Activated T-cell treated with anti-CD3 and anti-CD28 coated beads, Interleukin-2, amount 50 U/mL, for 48 hours (primary cell): Measurements from ENCODE around the gene MYH13.
"Not testable (repeated sequence)": the region's sequence is repeated elsewhere in the genome, so short reads cannot be mapped to it uniquely, and the experiment has no call there.

Source experiments
- DNase-seq, 2 experiments: peaks; one replicate each; pipeline ENCODE4 v3.0.0-alpha.2; 2020

MYH13 gene

GRCh38 chr17:10295728-10296343 is 77.0 kb downstream of the MYH13 start:
- DNase-seq: peak; percentile 45 to 53

DNA sequence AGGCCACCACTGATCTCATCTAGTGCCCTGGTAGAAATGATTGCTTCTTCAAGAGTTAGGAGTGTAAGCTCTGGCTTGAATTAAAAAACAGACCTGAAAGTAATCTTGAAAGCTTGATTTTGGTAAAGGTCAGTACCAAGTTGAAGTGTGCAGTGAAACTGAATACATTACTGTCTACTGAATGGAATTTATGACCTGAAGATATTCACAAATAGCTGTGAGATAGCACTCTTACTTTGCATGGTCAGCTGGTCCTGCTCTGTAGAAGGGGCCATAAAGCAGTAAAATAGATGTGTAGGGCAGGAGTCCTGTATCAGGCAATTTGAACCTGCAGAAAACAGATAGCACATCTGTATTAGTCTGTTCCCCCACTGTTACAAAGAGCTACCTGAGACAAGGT is 78.6 kb downstream of the MYH13 start:
- DNase-seq: no peak

- no peak for DNase-seq
These were observed 80.5 kb downstream of the MYH13 start for GRCh38 chr17:10292057-10292937.

DNA sequence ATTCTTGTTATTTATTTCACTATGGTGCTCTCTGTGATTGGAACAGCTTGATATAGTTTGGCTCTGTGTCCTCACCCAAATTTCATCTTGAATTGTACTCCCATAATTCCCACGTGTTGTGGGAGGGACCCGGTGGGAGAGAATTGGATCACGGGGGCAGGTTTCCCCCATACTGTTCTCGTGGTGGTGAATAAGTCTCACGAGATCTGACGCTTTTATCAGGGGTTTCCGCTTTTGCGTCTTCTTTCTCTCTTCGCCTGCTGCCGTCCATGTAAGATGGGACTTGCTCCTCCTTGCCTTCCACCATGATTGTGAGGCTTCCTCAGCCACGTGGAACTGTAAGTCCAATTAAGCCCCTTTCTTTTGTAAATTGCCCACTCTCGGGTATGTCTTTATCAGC is 81.2 kb downstream of the MYH13 start:
- DNase-seq: not testable (repeated sequence)

GRCh38 chr17:10290041-10290440 is 82.8 kb downstream of the MYH13 start:
- DNase-seq: no peak

DNA sequence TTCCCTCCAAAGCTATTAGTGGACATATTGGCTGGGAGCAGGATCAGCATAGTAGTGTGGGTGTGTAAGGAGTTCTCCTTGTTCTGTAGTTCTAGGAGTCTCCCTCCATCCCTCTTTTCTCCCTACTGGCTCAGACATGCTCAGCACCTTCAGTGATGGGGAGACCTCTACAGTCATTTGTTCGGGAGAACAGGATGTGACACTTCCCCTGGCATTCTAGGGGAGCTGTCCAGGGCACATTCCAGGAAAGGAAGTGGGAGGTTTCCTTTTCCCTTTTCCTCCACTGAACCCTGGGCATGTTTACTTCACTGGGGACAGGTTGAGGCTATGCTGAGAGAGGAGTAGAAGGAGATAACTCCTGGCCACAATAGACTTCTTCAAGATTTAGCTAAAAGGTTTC is 86.5 kb downstream of the MYH13 start:
- no peak for DNase-seq

DNA sequence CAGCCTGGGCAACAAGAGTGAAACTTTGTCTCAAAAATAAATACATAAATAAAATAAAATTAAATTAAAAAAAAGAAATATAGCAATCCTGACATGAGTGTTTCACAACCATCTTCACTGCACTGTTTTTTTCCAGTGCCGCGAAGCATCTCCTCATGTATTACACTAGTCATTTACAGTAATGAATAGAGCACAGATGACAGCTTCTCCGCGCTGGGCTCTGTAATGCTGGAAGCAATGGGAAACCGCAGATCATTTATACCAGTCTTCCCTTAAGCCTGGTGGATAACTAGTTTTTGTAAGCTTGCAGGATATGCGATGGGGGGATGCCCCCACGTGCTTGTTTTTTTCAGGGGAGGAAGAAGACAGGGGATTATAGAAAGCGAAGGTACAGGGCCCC is 86.9 kb downstream of the MYH13 start:
- DNase-seq: no peak

DNA sequence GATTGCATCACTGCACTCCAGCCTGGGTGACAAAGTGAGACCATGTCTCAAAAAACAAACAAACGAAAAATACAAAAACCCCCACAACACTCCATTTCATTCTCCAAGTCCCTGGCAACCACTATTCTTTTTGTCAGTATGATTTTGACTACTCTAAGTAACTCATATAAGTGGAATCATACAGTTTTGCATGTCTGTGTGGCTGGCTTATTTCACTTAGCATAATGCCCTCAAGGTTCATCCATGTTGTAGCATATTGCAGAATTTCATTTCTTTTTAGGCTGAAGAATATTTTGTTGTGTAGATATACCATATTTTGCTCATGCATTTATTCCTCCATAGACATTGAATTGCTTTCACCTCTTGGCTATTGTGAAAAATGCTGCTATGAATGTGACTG is 92.7 kb downstream of the MYH13 start:
- no peak for DNase-seq

DNA sequence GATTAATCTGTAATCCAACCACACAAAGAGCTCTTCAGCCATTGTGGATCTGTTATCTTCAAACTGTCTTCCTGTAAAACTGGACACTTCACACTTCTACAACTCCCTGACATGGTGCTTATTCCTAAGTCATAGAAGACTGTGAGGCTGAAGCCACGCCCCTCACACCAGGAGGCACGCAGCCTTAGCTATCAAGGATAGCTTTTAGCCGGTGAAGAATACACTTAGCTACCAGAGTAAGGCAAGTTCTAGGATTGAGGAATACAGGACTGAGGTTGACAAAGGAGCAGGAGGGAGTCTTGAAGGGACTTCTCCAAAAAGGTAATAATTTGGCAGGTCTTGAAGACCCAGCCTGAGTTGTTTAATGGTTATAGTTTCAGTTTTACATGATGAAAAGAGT is 94.6 kb downstream of the MYH13 start:
- DNase-seq: no peak

- no peak for DNase-seq
These were observed 96.4 kb downstream of the MYH13 start for GRCh38 chr17:10276436-10276835.

GRCh38 chr17:10275418-10275817 is 97.4 kb downstream of the MYH13 start:
- no peak for DNase-seq

DNA sequence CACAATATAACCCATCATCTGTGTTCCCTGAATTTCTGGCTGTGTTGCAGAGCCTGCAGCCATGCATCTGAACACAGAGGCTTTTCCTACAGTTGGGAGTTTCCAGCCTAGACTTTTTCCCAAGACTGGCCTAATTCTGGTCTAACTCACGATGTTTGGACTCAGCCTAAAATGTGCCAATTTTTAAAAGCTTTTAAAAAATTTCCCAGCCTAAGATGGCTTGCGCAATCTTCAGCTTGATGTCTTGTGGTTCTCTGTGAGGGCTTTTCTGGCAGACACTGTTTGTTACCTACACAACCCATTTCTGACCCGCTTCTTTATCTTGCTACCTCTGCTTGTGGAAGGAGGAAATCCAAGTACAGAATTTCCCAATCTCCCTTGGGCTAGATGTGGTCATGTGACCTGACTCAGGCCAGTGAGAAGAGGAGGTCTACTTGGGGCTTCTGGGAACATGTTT is 101.7 kb downstream of the MYH13 start:
- no peak for DNase-seq

DNA sequence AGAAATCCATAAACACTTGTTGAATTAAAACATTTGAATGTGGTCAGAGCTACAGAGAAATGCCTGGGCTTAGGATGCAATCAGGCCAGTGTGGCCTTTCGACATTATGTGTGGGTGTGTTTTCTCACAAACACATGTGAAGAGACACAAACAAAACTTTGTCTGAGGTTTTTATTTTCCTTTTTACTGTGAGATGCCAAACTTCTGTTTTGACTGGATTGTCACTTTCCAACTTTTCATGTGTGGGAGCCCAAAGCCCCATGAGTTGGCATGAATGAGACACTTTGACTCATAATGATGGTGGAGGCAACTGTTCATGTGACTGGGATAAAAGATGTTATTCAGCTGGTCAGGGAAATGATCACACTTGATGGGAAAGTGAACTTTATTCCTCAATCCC is 102.5 kb downstream of the MYH13 start:
- no peak for DNase-seq

DNA sequence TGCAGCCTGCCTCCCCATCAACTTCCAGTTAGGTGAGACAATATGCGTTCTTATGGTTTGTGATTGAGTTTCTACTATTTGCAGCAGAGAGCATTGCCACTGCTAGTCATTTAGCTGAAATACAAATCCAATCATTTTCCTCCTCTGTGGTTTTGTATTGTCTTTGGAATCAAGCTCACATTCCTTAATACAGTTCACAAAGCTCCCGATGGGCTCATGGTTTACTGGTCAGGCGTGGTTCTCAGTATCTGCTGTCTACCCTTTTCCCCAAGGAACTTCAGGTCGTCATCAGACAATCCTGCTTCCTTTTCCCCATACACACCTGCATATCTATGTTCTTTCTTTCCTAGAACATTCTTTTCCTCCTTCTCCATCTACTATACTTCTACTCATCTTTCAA is 104.8 kb downstream of the MYH13 start:
- DNase-seq: no peak

DNA sequence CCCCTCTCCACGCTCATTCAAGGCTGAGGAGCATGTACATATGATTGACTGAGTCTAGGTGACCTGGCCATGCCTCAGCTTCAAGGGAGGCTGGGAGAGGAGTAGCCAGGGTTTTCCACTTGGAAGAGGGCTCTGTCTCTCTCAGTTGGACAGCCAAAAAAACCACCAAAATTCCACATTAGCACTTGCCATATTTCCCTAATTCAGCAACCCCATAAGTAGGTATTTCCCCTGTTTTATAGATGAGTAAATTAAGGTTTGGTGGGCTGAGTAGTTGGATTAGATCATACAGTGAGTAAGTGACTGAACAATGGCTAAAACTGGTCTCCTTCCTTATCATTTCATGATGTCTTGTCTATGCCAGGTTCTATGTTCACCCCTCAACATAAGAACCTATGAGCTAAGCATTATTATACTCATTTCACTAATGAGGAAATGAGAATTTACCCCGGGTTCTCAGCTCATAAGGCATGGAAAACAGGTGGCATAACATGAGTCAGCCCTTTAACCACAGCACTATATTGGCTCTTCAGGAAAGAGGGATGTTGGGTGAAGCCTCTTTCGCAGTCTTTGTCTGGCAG is 106.4 kb downstream of the MYH13 start:
- no peak for DNase-seq

DNA sequence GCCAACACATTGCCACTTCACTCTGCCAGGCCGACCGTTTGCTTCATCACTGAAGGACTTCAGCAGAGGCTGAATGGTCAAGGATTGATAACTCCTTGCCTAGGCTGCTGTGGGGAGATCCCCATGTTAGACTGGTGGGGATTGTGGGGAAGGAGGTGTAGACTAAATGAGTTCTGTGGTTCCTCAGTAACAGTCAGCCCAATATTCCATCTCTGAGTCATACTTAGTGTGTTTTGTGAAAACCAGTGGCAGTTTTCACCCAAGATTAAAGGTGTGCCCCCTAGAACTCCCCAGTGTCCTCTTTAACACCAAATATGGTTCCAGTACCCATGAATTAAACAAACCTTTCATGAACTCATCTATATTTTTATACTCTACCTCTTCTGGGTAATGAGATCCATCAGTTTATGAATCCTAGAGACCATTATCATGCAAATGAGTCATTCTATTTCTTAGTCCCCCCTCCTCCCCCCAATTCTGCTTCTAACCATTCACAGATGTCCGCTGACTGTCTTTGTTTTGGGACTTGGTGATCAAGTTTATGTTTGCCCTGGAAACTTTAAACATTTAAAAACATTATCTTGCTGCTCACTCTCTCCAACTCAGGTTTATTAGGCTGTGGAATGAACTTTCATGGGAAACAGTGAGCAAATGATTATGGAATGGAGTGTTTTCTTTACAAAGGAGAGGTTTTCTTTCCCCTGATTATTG is 107.6 kb downstream of the MYH13 start:
- no peak for DNase-seq

GRCh38 chr17:10264051-10264450 is 108.8 kb downstream of the MYH13 start:
- no peak for DNase-seq

DNA sequence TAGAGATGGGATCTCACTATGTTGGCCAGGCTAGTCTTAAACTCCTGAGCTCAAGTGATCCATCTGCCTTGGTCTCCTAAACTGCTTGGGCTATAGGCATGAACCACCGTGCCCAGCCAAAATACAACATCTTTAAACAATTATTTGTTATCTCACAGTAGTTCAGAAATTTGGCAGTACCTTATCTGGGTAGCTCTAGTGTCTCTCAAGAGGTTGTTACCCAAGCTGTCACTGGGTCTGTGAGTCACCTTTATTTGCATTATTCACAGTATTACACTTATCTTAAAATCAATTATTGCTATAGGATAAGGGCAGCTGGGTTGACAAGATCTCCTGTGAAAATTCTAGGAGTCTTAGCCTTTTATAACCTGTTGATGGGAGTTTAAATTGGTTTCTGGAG is 110.4 kb downstream of the MYH13 start:
- no peak for DNase-seq

GRCh38 chr17:10261098-10261497 is 111.7 kb downstream of the MYH13 start:
- no peak for DNase-seq

DNA sequence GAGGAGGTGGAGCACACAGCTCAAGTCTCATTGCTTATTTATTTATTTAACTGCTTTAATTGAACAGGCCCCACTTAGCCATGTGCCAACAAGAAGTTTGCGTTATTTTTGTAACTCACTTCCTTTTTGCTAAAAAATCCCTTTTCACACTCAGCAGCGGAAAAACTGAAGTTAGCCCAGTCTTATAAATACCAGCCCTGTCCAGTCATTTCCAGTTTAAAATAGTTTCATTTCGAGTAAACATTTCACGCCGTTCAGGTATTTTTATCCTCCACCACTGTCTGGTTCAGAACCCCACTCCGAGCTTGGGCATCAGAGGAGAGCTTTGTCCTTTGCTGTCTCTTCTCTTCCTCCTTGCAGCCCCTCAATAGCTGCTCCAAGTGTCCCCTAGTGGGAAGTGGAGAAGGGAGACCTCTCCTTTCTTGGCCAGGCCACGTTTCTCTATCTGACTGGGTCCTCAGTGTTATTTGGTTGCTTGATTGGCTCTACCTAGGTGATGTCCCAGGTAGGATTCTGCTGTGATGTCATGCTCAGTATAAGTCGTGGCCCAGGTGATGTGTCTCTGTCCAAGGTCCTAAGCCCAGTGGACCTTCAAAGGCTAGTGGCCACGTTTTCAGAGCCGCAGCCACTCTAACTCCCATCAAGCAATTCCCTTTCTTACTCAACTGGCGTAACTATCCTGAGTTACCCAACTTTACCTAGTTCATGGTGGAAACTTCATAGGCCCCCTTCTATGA is 121.4 kb downstream of the MYH13 start:
- DNase-seq: no peak
